Measurements from ENCODE around the gene GJA3.

GRCh38 chr13:20131057-20131832, 29.6 kb downstream of the GJA3 start:
- TF ChIP-seq, protein P1, sequence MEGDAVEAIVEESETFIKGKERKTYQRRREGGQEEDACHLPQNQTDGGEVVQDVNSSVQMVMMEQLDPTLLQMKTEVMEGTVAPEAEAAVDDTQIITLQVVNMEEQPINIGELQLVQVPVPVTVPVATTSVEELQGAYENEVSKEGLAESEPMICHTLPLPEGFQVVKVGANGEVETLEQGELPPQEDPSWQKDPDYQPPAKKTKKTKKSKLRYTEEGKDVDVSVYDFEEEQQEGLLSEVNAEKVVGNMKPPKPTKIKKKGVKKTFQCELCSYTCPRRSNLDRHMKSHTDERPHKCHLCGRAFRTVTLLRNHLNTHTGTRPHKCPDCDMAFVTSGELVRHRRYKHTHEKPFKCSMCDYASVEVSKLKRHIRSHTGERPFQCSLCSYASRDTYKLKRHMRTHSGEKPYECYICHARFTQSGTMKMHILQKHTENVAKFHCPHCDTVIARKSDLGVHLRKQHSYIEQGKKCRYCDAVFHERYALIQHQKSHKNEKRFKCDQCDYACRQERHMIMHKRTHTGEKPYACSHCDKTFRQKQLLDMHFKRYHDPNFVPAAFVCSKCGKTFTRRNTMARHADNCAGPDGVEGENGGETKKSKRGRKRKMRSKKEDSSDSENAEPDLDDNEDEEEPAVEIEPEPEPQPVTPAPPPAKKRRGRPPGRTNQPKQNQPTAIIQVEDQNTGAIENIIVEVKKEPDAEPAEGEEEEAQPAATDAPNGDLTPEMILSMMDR (conservative IDR thresholded peaks at IDR 0.05 in 1 of 2, IDR thresholded peaks at IDR 0.05 in 1 of 2; ENCODE audit: low read depth in 1 of 2, low read length in 2 of 2) = no peak
- no peak for TF ChIP-seq EZH2 (IDR thresholded peaks at IDR 0.05; ENCODE audit: low read length, missing control alignments)
